ENCODE results near the gene KRTAP24-1. TPM values are rescaled to one million over a fixed set of nuclear protein-coding genes. Genes with fewer than 3 reads are reported as not detected.

KRTAP24-1 gene
- polyA plus RNA-seq, 1 of the 3 experiments (the other 2 are of a cell fraction) = not detected

DNA sequence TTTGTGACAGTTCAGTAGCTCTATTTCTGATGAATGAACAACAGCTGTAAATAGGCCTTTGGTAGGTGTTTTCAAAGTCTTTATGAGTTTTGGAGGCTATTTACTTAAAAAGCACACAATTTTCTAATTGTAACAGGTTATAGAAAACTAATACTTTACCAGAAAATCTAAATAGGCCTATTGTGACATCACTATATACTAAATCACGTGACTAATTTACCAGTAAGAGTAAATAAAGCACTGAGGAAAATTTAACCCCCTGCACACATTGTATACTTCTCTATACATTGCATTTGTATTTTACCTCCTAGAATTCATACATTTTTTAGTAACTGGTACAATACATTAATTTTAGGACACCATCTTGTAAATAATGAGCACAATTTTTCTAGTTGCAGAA lies 22.4 kb upstream of the KRTAP24-1 start (continued):
- TF ChIP-seq TEAD4 (IDR thresholded peaks at IDR 0.05; ENCODE audit: borderline replicate concordance, insufficient read depth) (no peak), TAF1 (IDR thresholded peaks at IDR 0.05; ENCODE audit: borderline replicate concordance, low read depth, low read length) (no peak)

DNA sequence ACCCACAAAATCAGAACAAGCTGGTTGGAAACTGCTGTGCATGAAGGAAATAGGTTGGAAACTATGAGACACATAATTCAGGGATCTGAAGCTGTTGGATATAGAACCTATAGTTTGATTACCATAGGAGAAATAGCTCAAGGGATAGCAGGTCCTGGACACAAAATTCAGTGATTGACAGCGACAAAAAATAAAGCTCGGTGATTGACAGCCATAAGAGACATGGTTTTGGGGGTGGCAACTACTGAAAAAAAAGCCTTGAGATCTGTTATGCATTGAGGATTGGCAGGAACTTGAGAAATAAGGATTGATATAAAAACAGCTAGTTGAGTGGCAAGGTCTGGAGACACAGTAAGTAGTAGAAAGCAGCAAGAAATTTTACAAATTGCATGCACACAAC lies 6.5 kb upstream of the KRTAP24-1 start, which contains the start of gene KRTAP25-1:
Gene KRTAP25-1, minus strand, starts transcription at position 300 of the 400 bp plus-strand sequence. Its CDS starts 24 bp downstream, at position 276.
- TF ChIP-seq SIN3A (IDR thresholded peaks at IDR 0.05; ENCODE audit: borderline replicate concordance, low read depth, low read length) (no peak), EP300 (IDR thresholded peaks at IDR 0.05; ENCODE audit: borderline replicate concordance in 1 of 2, low read depth in 1 of 2, low read length in 1 of 2) (no peak), MXI1 (IDR thresholded peaks at IDR 0.05; ENCODE audit: low read depth, low read length) (no peak), POLR2AphosphoS5 (IDR thresholded peaks at IDR 0.05; ENCODE audit: low read depth, low read length) (no peak), FOXJ3 (CRISPR knock-in tag; IDR thresholded peaks at IDR 0.05) (no peak), RCOR1 (IDR thresholded peaks at IDR 0.05; ENCODE audit: low read length) (no peak), RXRA (IDR thresholded peaks at IDR 0.05; ENCODE audit: borderline replicate concordance, low read depth) (no peak), ELF1 (IDR thresholded peaks at IDR 0.05) (no peak), FOXM1 (IDR thresholded peaks at IDR 0.05; ENCODE audit: low read depth) (no peak), GATA2 (CRISPR knock-in tag; IDR thresholded peaks at IDR 0.05) (no peak), YY1 (IDR thresholded peaks at IDR 0.05; ENCODE audit: low read depth) (no peak), JUND (IDR thresholded peaks at IDR 0.05) (no peak)
- H2AFZ ChIP-seq (ENCODE audit: low read depth) = no peak within 1 kb of the TSS
- no peak within 1 kb of the TSS for H3K9ac ChIP-seq
- no peaks in the 10 kb centered on the region for H3F3A ChIP-seq (replicated peaks; ENCODE audit: insufficient read depth)
- no peaks in the 10 kb centered on the region for H3K36me3 ChIP-seq (replicated peaks in 1 of 2; ENCODE audit: control insufficient read depth in 1 of 2, insufficient read depth in 2 of 2, low read length in 1 of 2)
- no peaks in the 10 kb centered on the region for H3K9me2 ChIP-seq
- ChIA-PET POLR2A (no interaction called here), CTCF (interaction anchor here (0.9 kb wide), 1 partner anchor 21 kb away, joined by 3 read pairs; no protein-coding TSS in a partner anchor)
- no peaks in the 10 kb centered on the region for H3K9me3 ChIP-seq
- no peak for DNase-seq
- no peak within 1 kb of the TSS for H3K4me3 ChIP-seq (ENCODE audit: low read depth in 2 of 2, low read length in 1 of 2)
- no peak within 1 kb of the TSS for H3K27ac ChIP-seq (ENCODE audit: low read depth in 2 of 2, low read length in 1 of 2)
- H3K4me2 ChIP-seq = no peak within 1 kb of the TSS
- no peaks in the 10 kb centered on the region for H4K20me1 ChIP-seq (ENCODE audit: insufficient read depth)
- no peaks in the 10 kb centered on the region for H3K79me2 ChIP-seq (ENCODE audit: insufficient read depth)
- no peaks in the 10 kb centered on the region for H3K4me1 ChIP-seq (ENCODE audit: control insufficient read depth in 1 of 2, insufficient read depth in 2 of 2, low read depth in 1 of 2, low read length in 1 of 2)
- no peaks in the 10 kb centered on the region; the same call in 1 of the 2 replicates for H3K27me3 ChIP-seq (ENCODE audit: insufficient read depth)
- WGBS (ENCODE audit: low lambda C conversion rate) = 0% methylated on average over 2 of the region's 2 CpGs

DNA sequence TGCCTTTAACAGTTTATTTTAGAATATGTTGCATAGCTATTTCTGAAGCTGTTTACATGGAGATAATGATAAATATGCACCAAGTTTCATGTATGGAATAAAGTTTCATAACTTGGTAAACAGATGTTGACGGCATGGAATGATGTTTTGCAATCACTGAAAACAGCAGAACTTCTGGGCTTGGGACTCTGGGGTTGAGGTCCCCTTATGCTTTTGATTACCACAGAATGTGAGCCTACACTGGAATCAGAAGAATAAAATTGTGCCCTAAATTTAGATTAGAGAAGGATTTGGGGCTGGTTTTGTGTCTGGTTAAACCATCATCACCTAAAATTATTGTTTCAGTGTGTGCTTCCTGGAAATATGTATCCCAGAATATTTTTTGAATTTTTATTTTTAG lies 11.1 kb downstream of the KRTAP24-1 start:
- TF ChIP-seq TEAD4 (IDR thresholded peaks at IDR 0.05; ENCODE audit: borderline replicate concordance, insufficient read depth) (no peak), REST (IDR thresholded peaks at IDR 0.05; ENCODE audit: low read depth, low read length) (no peak), FOXJ3 (CRISPR knock-in tag; IDR thresholded peaks at IDR 0.05) (no peak), JUND (IDR thresholded peaks at IDR 0.05) (no peak), FOSL2 (IDR thresholded peaks at IDR 0.05; ENCODE audit: borderline replicate concordance, low read depth) (no peak), MAX (IDR thresholded peaks at IDR 0.05; ENCODE audit: low read depth) (no peak), EP300 (IDR thresholded peaks at IDR 0.05; ENCODE audit: borderline replicate concordance in 1 of 2, low read depth in 1 of 2, low read length in 1 of 2) (no peak), MEF2A (IDR thresholded peaks at IDR 0.05; ENCODE audit: borderline replicate concordance, low read depth) (no peak)
- Histone ChIP-seq H3K9me3 (no peaks in the 10 kb centered on the region), H3K36me3 (replicated peaks in 1 of 2; ENCODE audit: control insufficient read depth in 1 of 2, insufficient read depth in 2 of 2, low read length in 1 of 2) (no peaks in the 10 kb centered on the region), H2AFZ (ENCODE audit: low read depth) (no peak overlapping the region), H3F3A (replicated peaks; ENCODE audit: insufficient read depth) (no peaks in the 10 kb centered on the region), H3K27me3 (ENCODE audit: insufficient read depth) (no peaks in the 10 kb centered on the region), H3K9ac (no peak overlapping the region), H3K4me2 (no peak overlapping the region), H3K27ac (ENCODE audit: low read depth in 2 of 2, low read length in 1 of 2) (no peak overlapping the region), H3K79me2 (ENCODE audit: insufficient read depth) (no peaks in the 10 kb centered on the region), H4K20me1 (ENCODE audit: insufficient read depth) (no peaks in the 10 kb centered on the region), H3K4me1 (ENCODE audit: control insufficient read depth in 1 of 2, insufficient read depth in 2 of 2, low read depth in 1 of 2, low read length in 1 of 2) (no peaks in the 10 kb centered on the region), H3K9me2 (no peaks in the 10 kb centered on the region), H3K4me3 (ENCODE audit: low read depth in 2 of 2, low read length in 1 of 2) (no peak overlapping the region)
- ChIA-PET CTCF (no interaction called here), POLR2A (no interaction called here)
- no peak for DNase-seq
- 4% methylated on average over 1 of the region's 1 CpG for WGBS (ENCODE audit: low lambda C conversion rate)
